GM21515 (cell line): Measurements from ENCODE around the gene SPANXN2.
"Not testable (repeated sequence)": the region's sequence is repeated elsewhere in the genome, so short reads cannot be mapped to it uniquely, and the experiment has no call there.

Experiments
- ATAC-seq: cut with Tn5 transposase; IDR thresholded peaks from one replicate; pipeline ENCODE4 v1.9.1; 2021; ENCODE audit not compliant: unreplicated experiment

The SPANXN2 gene

GRCh38 chrX:143720652-143721051 is at the start of gene SPANXN2:
Gene SPANXN2, minus strand, starts transcription at chrX:143720752. Its CDS starts 84 bp downstream, at chrX:143720668.
- not testable (repeated sequence) for ATAC-seq

GRCh38 chrX:143768976-143769375 is 48.4 kb upstream of the SPANXN2 start:
- ATAC-seq, result no peak

- not testable (repeated sequence) for ATAC-seq
Observed at GRCh38 chrX:143767789-143768188, 47.2 kb upstream of the SPANXN2 start.

GRCh38 chrX:143757887-143758286 is 37.3 kb upstream of the SPANXN2 start:
- ATAC-seq, result no peak

- no peak for ATAC-seq
Observed at GRCh38 chrX:143757375-143757774, 36.8 kb upstream of the SPANXN2 start.

GRCh38 chrX:143754183-143754582 is 33.6 kb upstream of the SPANXN2 start:
- ATAC-seq, result no peak

- no peak for ATAC-seq
Observed at GRCh38 chrX:143733866-143734265, 13.3 kb upstream of the SPANXN2 start.

- ATAC-seq, result no peak
Observed at GRCh38 chrX:143726296-143726695, 5.7 kb upstream of the SPANXN2 start.

- ATAC-seq, result no peak
Observed at GRCh38 chrX:143701460-143701859, 19.1 kb downstream of the SPANXN2 start.

- no peak for ATAC-seq
Observed at GRCh38 chrX:143694885-143695284, 25.7 kb downstream of the SPANXN2 start.

- no peak for ATAC-seq
Observed at GRCh38 chrX:143683486-143683885, 37.1 kb downstream of the SPANXN2 start.

- no peak for ATAC-seq
Observed at GRCh38 chrX:143674926-143675325, 45.6 kb downstream of the SPANXN2 start.

GRCh38 chrX:143669395-143669794 is 51.2 kb downstream of the SPANXN2 start:
- no peak for ATAC-seq

- ATAC-seq, result no peak
Observed at GRCh38 chrX:143664302-143664701, 56.2 kb downstream of the SPANXN2 start.

- ATAC-seq, result no peak
Observed at GRCh38 chrX:143663755-143664154, 56.8 kb downstream of the SPANXN2 start.
